ENCODE measurements around the gene ZKSCAN7. TPM values are rescaled to one million over a fixed set of nuclear protein-coding genes. Genes with fewer than 3 reads are reported as not detected.

ZKSCAN7 gene
- total and polyA plus RNA-seq, 2 experiments from 2014 or later: 4.7 to 17.8 TPM

- Histone ChIP-seq H2AFZ (peak overlapping the region; percentile 86), H3K27ac (ENCODE audit: low read depth) (no peak overlapping the region)
- H3K4me3 Mint-ChIP-seq: peak overlapping the region; percentile 97
Observed at GRCh38 chr3:44555723-44556122, 730 bp downstream of the ZKSCAN7 start.

More at GRCh38 chr3:44555723-44556122, 730 bp downstream of the ZKSCAN7 start:
- H3K4me1 ChIP-seq (ENCODE audit: insufficient read depth): peaks cover 11% of the 10 kb centered on the region; the same call in 1 of the 2 replicates
- peaks cover 28% of the 10 kb centered on the region; the same call in 1 of the 2 replicates for H3K27me3 ChIP-seq (ENCODE audit: insufficient read depth)
- ATAC-seq: no peak; the same call in 2 of the 3 replicates
- Mint-ChIP-seq H3K9me3 (peaks cover 13% of the 10 kb centered on the region), H3K27me3 (ENCODE audit: insufficient read depth, low read depth, poor library complexity) (peaks cover 8% of the 10 kb centered on the region), H3K27ac (peak overlapping the region; percentile 89; the same call in 1 of the 2 replicates), H3K4me1 (peaks cover 15% of the 10 kb centered on the region), H3K36me3 (ENCODE audit: low read depth) (peaks cover 46% of the 10 kb centered on the region)
- TF ChIP-seq CTCF (conservative IDR thresholded peaks at IDR 0.05; ENCODE audit: low read depth in 2 of 2) (no peak), STAT1 (IDR thresholded peaks at IDR 0.05; ENCODE audit: unreplicated experiment) (no peak), REST (IDR thresholded peaks at IDR 0.05; ENCODE audit: unreplicated experiment) (no peak), POLR2AphosphoS5 (IDR thresholded peaks at IDR 0.05; ENCODE audit: low read depth) (no peak), EZH2 (IDR thresholded peaks at IDR 0.05; ENCODE audit: low read depth, unreplicated experiment) (no peak)
- H3K4me3 ChIP-seq: peak overlapping the region; percentile 98
- H3F3A ChIP-seq (replicated peaks; ENCODE audit: low read depth): no peaks in the 10 kb centered on the region
- H3K79me2 ChIP-seq (replicated peaks; ENCODE audit: insufficient read depth): peaks cover 15% of the 10 kb centered on the region
- peak overlapping the region; percentile 99 for H3K4me2 ChIP-seq
- H3K36me3 ChIP-seq (ENCODE audit: insufficient read depth): peaks cover 18% of the 10 kb centered on the region
- H4K20me1 ChIP-seq (replicated peaks; ENCODE audit: insufficient read depth): no peaks in the 10 kb centered on the region
- peaks cover 12% of the 10 kb centered on the region for H3K9me2 ChIP-seq (ENCODE audit: insufficient read depth)
- peak; percentile 3 for DNase-seq (ENCODE audit: low spot score)
